Lower leg skin (tissue), 3 donors: ENCODE data around the gene ABHD12.

Experiments
- CTCF ChIP-seq, 3 donors: fragments of 450-650 bp; IDR thresholded peaks; one replicate each; pipeline ENCODE4 v1.5.1; 2016; ENCODE audit warnings: antibody characterized with exemption in 3 of 3, mild to moderate bottlenecking in 3 of 3, moderate library complexity in 2 of 3
- POLR2A ChIP-seq, 2 donors: fragments of 450-650 bp; IDR thresholded peaks; one replicate each; pipeline ENCODE4 v1.6.1; 2016 to 2017; ENCODE audit warnings: antibody characterized with exemption in 2 of 2, mild to moderate bottlenecking in 1 of 2, moderate library complexity in 1 of 2

GRCh38 chr20:25378884-25379733, 11.5 kb downstream of the ABHD12 start:
- TF ChIP-seq CTCF (IDR thresholded peaks at IDR 0.05), result no peak
- no peak for TF ChIP-seq POLR2A (IDR thresholded peaks at IDR 0.05)
